ENCODE measurements around the gene PPP6C. TPM values are rescaled to one million over a fixed set of nuclear protein-coding genes. Genes with fewer than 3 reads are reported as not detected.
"Not testable (repeated sequence)": the region's sequence is repeated elsewhere in the genome, so short reads cannot be mapped to it uniquely, and the experiment has no call there.

Gene PPP6C
- total and polyA plus RNA-seq, 2 of the 13 experiments (the other 11 are each of a cell fraction or from before 2014, with no cell fraction given) = 18.5 to 20.9 TPM

- Histone ChIP-seq H3K4me1 (ENCODE audit: insufficient read depth, low read length) (peaks cover 27% of the 10 kb centered on the region), H3K79me2 (ENCODE audit: insufficient read depth, low read length) (peaks cover 81% of the 10 kb centered on the region)
- ATAC-seq; intact Hi-C loops (cut with micrococcal nuclease; ENCODE audit: unreplicated experiment); in situ Hi-C loops (cut with HindIII; ENCODE audit: extremely low pct_ligation_motif_present, low pct_unique_long_range_greater_than_20kb); H2AFZ ChIP-seq (ENCODE audit: low read length); H3K9ac ChIP-seq (ENCODE audit: insufficient read depth, low read depth, low read length); BruUV-seq (replicated peaks); H3K4me2 ChIP-seq (ENCODE audit: low read depth, low read length); CTCF ChIA-PET (ENCODE audit: low intra/inter-chr PET ratio, low total read pairs); H3K36me3 ChIP-seq (replicated peaks in 1 of 2; ENCODE audit: control insufficient read depth in 1 of 2, insufficient read depth in 2 of 2, low read length in 2 of 2); POLR2A ChIA-PET; DNase-seq (ENCODE audit: low spot score); FAIRE-seq; H4K20me1 ChIP-seq (ENCODE audit: insufficient read depth, low read length); H3K27me3 ChIP-seq (ENCODE audit: control insufficient read depth in 1 of 2, insufficient read depth in 2 of 2, low read length in 2 of 2); H3K9me3 ChIP-seq (ENCODE audit: low read length); H3K4me3 ChIP-seq (replicated peaks in 1 of 3; ENCODE audit: insufficient read depth in 1 of 3, low read depth in 2 of 3, low read length in 3 of 3); H3K27ac ChIP-seq (ENCODE audit: extremely low read length, insufficient read depth, low read length): not testable (repeated sequence)
- WGBS (ENCODE audit: low lambda C conversion rate) = 92% methylated on average over 4 of the region's 4 CpGs
Observed at GRCh38 chr9:125181756-125182155, 7.8 kb downstream of the PPP6C start.

DNA sequence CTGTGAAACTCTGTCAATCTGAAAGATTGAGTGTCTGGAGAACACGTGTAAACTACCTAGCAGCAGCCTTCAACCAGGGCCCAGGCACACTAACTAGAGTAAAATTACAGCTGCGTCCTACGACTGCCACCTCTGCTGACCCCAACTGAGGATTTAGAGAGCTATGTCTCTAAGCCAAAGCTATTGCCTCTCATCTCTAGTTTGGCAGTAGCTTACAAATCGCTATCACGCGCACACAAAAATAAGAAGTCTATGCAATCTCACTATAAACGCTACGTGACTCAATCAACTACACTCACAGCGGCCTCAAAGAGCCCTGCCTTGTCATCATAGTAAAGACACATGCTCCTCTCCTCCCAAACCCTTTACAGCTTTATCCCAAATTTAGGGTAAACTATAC is 8.7 kb downstream of the PPP6C start:
- Histone ChIP-seq H3K27me3 (ENCODE audit: control insufficient read depth in 1 of 2, insufficient read depth in 2 of 2, low read length in 2 of 2) (no peaks in the 10 kb centered on the region), H3K79me2 (ENCODE audit: insufficient read depth, low read length) (peaks cover 82% of the 10 kb centered on the region), H3K9ac (ENCODE audit: insufficient read depth, low read depth, low read length) (no peak overlapping the region), H3K9me3 (ENCODE audit: low read length) (no peaks in the 10 kb centered on the region), H2AFZ (ENCODE audit: low read length) (no peak overlapping the region), H3K36me3 (replicated peaks in 1 of 2; ENCODE audit: control insufficient read depth in 1 of 2, insufficient read depth in 2 of 2, low read length in 2 of 2) (peaks cover 0 to 4% of the 10 kb centered on the region in 2 experiments; a peak in 1 of 5 replicates), H3K4me2 (ENCODE audit: low read depth, low read length) (no peak overlapping the region), H3K4me1 (ENCODE audit: insufficient read depth, low read length) (peaks cover 27% of the 10 kb centered on the region), H3K27ac (ENCODE audit: extremely low read length, insufficient read depth, low read length) (no peak overlapping the region), H4K20me1 (ENCODE audit: insufficient read depth, low read length) (no peaks in the 10 kb centered on the region), H3K4me3 (replicated peaks in 1 of 3; ENCODE audit: insufficient read depth in 1 of 3, low read depth in 2 of 3, low read length in 3 of 3) (no peak overlapping the region)
- 94% methylated on average over 9 of the region's 9 CpGs for WGBS (ENCODE audit: low lambda C conversion rate)
- TF ChIP-seq THAP9 (CRISPR knock-in tag; IDR thresholded peaks at IDR 0.05; ENCODE audit: borderline replicate concordance) (no peak), ZBTB8A (CRISPR knock-in tag; IDR thresholded peaks at IDR 0.05; ENCODE audit: borderline replicate concordance, low read depth) (no peak), DPF2 (CRISPR knock-in tag; IDR thresholded peaks at IDR 0.05; ENCODE audit: borderline replicate concordance, low read depth) (no peak), ZNF205 (CRISPR knock-in tag; IDR thresholded peaks at IDR 0.05) (no peak), ERF (CRISPR knock-in tag; IDR thresholded peaks at IDR 0.05) (no peak), ZNF496 (CRISPR knock-in tag; IDR thresholded peaks at IDR 0.05; ENCODE audit: insufficient replicate concordance) (no peak), BCL3 (CRISPR knock-in tag; IDR thresholded peaks at IDR 0.05) (no peak), ZFP36L2 (CRISPR knock-in tag; IDR thresholded peaks at IDR 0.05) (no peak), ZNF607 (CRISPR knock-in tag; IDR thresholded peaks at IDR 0.05; ENCODE audit: borderline replicate concordance) (no peak), MIXL1 (CRISPR knock-in tag; IDR thresholded peaks at IDR 0.05) (no peak), FOXP1 (IDR thresholded peaks at IDR 0.05) (no peak), FOXP1 (CRISPR knock-in tag; IDR thresholded peaks at IDR 0.05) (no peak), ZNF773 (CRISPR knock-in tag; IDR thresholded peaks at IDR 0.05; ENCODE audit: borderline replicate concordance) (no peak), NCOA2 (CRISPR knock-in tag; IDR thresholded peaks at IDR 0.05) (no peak), SETDB1 (CRISPR knock-in tag; IDR thresholded peaks at IDR 0.05; ENCODE audit: borderline replicate concordance) (no peak), ZEB1 (IDR thresholded peaks at IDR 0.05; ENCODE audit: insufficient replicate concordance, low read depth) (no peak)
- TF ChIP-seq, protein P1, sequence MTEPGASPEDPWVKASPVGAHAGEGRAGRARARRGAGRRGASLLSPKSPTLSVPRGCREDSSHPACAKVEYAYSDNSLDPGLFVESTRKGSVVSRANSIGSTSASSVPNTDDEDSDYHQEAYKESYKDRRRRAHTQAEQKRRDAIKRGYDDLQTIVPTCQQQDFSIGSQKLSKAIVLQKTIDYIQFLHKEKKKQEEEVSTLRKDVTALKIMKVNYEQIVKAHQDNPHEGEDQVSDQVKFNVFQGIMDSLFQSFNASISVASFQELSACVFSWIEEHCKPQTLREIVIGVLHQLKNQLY (CRISPR knock-in tag; IDR thresholded peaks at IDR 0.05) = no peak
- intact Hi-C loops (cut with micrococcal nuclease; ENCODE audit: unreplicated experiment) (no loop called here), in situ Hi-C loops (cut with HindIII; ENCODE audit: extremely low pct_ligation_motif_present, low pct_unique_long_range_greater_than_20kb) (no loop called here)
- no peak for DNase-seq (ENCODE audit: low spot score)
- ChIA-PET CTCF (ENCODE audit: low intra/inter-chr PET ratio, low total read pairs) (no interaction called here), POLR2A (no interaction called here)
- ATAC-seq = no peak
- no peak for FAIRE-seq
- BruUV-seq (replicated peaks) = no TSS peak
